ENCODE results near the gene MIB2.
A peak's percentile ranks its signal among the peaks of the same experiment; 100 is the strongest.
"Not testable (repeated sequence)": the region's sequence is repeated elsewhere in the genome, so short reads cannot be mapped to it uniquely, and the experiment has no call there.

The MIB2 gene

GRCh38 chr1:1648265-1648664, 33.0 kb downstream of the MIB2 start:
- not testable (repeated sequence) for DNase-seq (ENCODE audit: low spot score)

- peak; percentile 95 for DNase-seq (ENCODE audit: low spot score)
Measured at GRCh38 chr1:1658583-1659549, 43.6 kb downstream of the MIB2 start, which contains the start of gene CDK11B. TSS of gene CDK11B (minus strand) at chr1:1659004. CDS start at chr1:1657485, 1,519 bp downstream.

GRCh38 chr1:1662392-1662791, 47.1 kb downstream of the MIB2 start:
- DNase-seq (ENCODE audit: low spot score): not testable (repeated sequence)

GRCh38 chr1:1662830-1663560, 47.7 kb downstream of the MIB2 start:
- not testable (repeated sequence) for DNase-seq (ENCODE audit: low spot score)

GRCh38 chr1:1664318-1664717, 49.0 kb downstream of the MIB2 start:
- DNase-seq (ENCODE audit: low spot score): not testable (repeated sequence)

- DNase-seq (ENCODE audit: low spot score): no peak
Measured at GRCh38 chr1:1664941-1665814, 49.9 kb downstream of the MIB2 start.

- DNase-seq (ENCODE audit: low spot score): peak; percentile 27
Measured at GRCh38 chr1:1665815-1666251, 50.5 kb downstream of the MIB2 start.

GRCh38 chr1:1666526-1666925, 51.2 kb downstream of the MIB2 start:
- DNase-seq (ENCODE audit: low spot score): no peak

GRCh38 chr1:1669468-1670440, 54.5 kb downstream of the MIB2 start:
- DNase-seq (ENCODE audit: low spot score): no peak

- no peak for DNase-seq (ENCODE audit: low spot score)
Measured at GRCh38 chr1:1670866-1671265, 55.6 kb downstream of the MIB2 start.

GRCh38 chr1:1671365-1672119, 56.2 kb downstream of the MIB2 start:
- no peak for DNase-seq (ENCODE audit: low spot score)

- DNase-seq (ENCODE audit: low spot score): no peak
Measured at GRCh38 chr1:1672181-1672965, 57.1 kb downstream of the MIB2 start.

GRCh38 chr1:1674806-1675205, 59.5 kb downstream of the MIB2 start:
- DNase-seq (ENCODE audit: low spot score): not testable (repeated sequence)

GRCh38 chr1:1675218-1675617, 59.9 kb downstream of the MIB2 start:
- not testable (repeated sequence) for DNase-seq (ENCODE audit: low spot score)

GRCh38 chr1:1676087-1676486, 60.8 kb downstream of the MIB2 start:
- not testable (repeated sequence) for DNase-seq (ENCODE audit: low spot score)

GRCh38 chr1:1677718-1678580, 62.6 kb downstream of the MIB2 start:
- no peak for DNase-seq (ENCODE audit: low spot score)

GRCh38 chr1:1678581-1679380, 63.5 kb downstream of the MIB2 start:
- DNase-seq (ENCODE audit: low spot score): no peak

Measured in hepatic stellate cell (primary cell).